ENCODE results near the gene ADARB1. TPM values are rescaled to one million over a fixed set of nuclear protein-coding genes. Genes with fewer than 3 reads are reported as not detected.

The ADARB1 gene
- total RNA-seq, 1 experiment from 2014 or later, result 15.8 TPM

DNA sequence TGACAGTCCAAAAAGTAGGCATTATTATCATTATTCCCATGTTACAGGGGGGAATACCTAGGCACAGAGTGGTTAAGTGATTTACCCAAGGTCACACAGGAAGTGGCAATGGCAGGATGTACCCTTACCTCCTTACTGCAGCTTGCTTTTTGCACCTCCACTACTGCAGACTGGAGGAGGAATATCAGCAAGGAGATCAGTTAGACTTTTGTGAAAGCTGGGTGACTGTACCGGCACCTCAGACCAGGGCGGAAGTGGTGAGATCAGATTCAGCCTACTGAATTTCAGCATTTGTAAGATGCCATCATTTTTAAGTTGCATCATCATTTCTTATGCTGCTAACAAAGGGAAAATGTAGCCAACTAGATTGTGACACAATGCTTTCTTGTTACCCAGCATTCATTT, 4.5 kb downstream of the ADARB1 start:
- Histone ChIP-seq H4K8ac (replicated peaks; ENCODE audit: insufficient read length, low read depth, low read length) (no peak overlapping the region), H3K79me1 (ENCODE audit: insufficient read depth, low read depth, low read length, poor library complexity, severe bottlenecking) (no peaks in the 10 kb centered on the region), H3K23ac (ENCODE audit: insufficient read length, low read depth, low read length) (no peak overlapping the region), H4K5ac (ENCODE audit: insufficient read length, low read depth, low read length) (no peak overlapping the region), H2AK5ac (ENCODE audit: insufficient read length, low read length) (no peak overlapping the region), H3K56ac (ENCODE audit: insufficient read length, low read depth, low read length) (no peak overlapping the region), H3K4me1 (ENCODE audit: insufficient read depth, low read length) (no peaks in the 10 kb centered on the region), H3K27ac (ENCODE audit: insufficient read length, low read depth, low read length) (no peak overlapping the region), H3K9me3 (ENCODE audit: control insufficient read depth, low read depth, low read length) (no peaks in the 10 kb centered on the region), H3K9ac (ENCODE audit: extremely low read depth, insufficient read length, low read length) (no peak overlapping the region), H3K14ac (ENCODE audit: insufficient read depth, low read length) (no peak overlapping the region), H2AFZ (ENCODE audit: low read length) (no peak overlapping the region), H2BK5ac (ENCODE audit: insufficient read length, low read length) (no peak overlapping the region), H2BK12ac (ENCODE audit: insufficient read length, low read depth, low read length) (no peak overlapping the region), H3K23me2 (ENCODE audit: insufficient read length, low read depth, low read length, poor library complexity, severe bottlenecking) (peaks cover 7% of the 10 kb centered on the region), H3K4ac (ENCODE audit: low read depth, low read length) (no peak overlapping the region), H3K79me2 (ENCODE audit: insufficient read depth, low read length) (no peaks in the 10 kb centered on the region), H4K20me1 (ENCODE audit: control insufficient read depth, insufficient read depth, insufficient read length) (no peaks in the 10 kb centered on the region), H2BK120ac (ENCODE audit: low read depth, low read length, poor library complexity, severe bottlenecking) (no peak overlapping the region), H2BK20ac (ENCODE audit: low read depth, low read length, poor library complexity, severe bottlenecking) (no peak overlapping the region), H3K4me2 (ENCODE audit: insufficient read depth, insufficient read length, low read length) (no peak overlapping the region), H3K27me3 (ENCODE audit: insufficient read depth, low read length) (peaks cover 11% of the 10 kb centered on the region; the same call in 1 of the 2 replicates), H3K18ac (ENCODE audit: insufficient read length, low read depth, low read length) (no peak overlapping the region), H2BK15ac (ENCODE audit: low read depth, low read length) (no peak overlapping the region), H3T11ph (ENCODE audit: low read length) (no peak overlapping the region), H4K91ac (ENCODE audit: insufficient read length, low read depth, low read length) (no peak overlapping the region)
- Mint-ChIP-seq H3K36me3 (ENCODE audit: insufficient read depth in 1 of 3, low read depth in 3 of 3) (peaks cover 0 to 5% (median 0%) of the 10 kb centered on the region in 3 experiments; a peak in 2 of 7 replicates), H3K4me3 (no peak overlapping the region), H3K27me3 (ENCODE audit: low read depth) (peaks cover 27% of the 10 kb centered on the region), H3K4me1 (peaks cover 19 to 22% of the 10 kb centered on the region in 2 experiments), H3K27ac (no peak overlapping the region), H3K9me3 (no peaks in the 10 kb centered on the region; a peak in 1 of 5 replicates)
- TF ChIP-seq, protein P1, sequence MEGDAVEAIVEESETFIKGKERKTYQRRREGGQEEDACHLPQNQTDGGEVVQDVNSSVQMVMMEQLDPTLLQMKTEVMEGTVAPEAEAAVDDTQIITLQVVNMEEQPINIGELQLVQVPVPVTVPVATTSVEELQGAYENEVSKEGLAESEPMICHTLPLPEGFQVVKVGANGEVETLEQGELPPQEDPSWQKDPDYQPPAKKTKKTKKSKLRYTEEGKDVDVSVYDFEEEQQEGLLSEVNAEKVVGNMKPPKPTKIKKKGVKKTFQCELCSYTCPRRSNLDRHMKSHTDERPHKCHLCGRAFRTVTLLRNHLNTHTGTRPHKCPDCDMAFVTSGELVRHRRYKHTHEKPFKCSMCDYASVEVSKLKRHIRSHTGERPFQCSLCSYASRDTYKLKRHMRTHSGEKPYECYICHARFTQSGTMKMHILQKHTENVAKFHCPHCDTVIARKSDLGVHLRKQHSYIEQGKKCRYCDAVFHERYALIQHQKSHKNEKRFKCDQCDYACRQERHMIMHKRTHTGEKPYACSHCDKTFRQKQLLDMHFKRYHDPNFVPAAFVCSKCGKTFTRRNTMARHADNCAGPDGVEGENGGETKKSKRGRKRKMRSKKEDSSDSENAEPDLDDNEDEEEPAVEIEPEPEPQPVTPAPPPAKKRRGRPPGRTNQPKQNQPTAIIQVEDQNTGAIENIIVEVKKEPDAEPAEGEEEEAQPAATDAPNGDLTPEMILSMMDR (conservative IDR thresholded peaks at IDR 0.05), result no peak
- DNase-seq, result no peak
- WGBS (ENCODE audit: extremely low coverage, insufficient read length, low lambda C conversion rate), result no CpG with 5 or more reads among the region's 2 CpGs
